VCaP (cell line): ENCODE results near the gene DUX4.
"Not testable (repeated sequence)": the region's sequence is repeated elsewhere in the genome, so short reads cannot be mapped to it uniquely, and the experiment has no call there.

Source experiments
- H3K27ac ChIP-seq: fragments of 450-650 bp; 2 replicates; pipeline ENCODE4 v1.5.1; 2017

Gene DUX4

GRCh38 chr4:190173428-190173827 lies at the start of gene DUX4:
DUX4 (plus strand) TSS chr4:190173774; CDS start chr4:190173774, 0 bp downstream.
- H3K27ac ChIP-seq = not testable (repeated sequence)

- H3K27ac ChIP-seq = not testable (repeated sequence)
Measured at GRCh38 chr4:190175436-190175835, 1.9 kb downstream of the DUX4 start.

GRCh38 chr4:190177727-190178605 lies 4.4 kb downstream of the DUX4 start:
- H3K27ac ChIP-seq = not testable (repeated sequence)

DNA sequence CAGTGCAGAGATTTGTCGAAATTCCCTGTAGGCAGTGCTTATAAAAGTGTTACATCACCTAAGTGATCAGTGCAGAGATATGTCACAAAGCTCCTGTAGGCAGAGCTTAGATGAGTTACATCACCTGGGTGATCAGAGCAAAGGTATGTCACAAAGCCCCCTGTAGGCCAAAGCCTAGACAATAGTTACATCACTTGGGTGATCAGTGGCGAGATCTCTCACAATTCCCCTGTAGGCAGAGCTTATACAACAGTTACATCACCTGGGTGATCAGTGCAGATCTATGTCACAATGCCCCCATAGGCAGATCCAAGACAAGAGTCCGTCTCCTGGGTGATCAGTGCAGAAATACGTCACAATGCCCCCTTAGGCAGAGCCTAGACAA lies 5.0 kb downstream of the DUX4 start:
- H3K27ac ChIP-seq = not testable (repeated sequence)

DNA sequence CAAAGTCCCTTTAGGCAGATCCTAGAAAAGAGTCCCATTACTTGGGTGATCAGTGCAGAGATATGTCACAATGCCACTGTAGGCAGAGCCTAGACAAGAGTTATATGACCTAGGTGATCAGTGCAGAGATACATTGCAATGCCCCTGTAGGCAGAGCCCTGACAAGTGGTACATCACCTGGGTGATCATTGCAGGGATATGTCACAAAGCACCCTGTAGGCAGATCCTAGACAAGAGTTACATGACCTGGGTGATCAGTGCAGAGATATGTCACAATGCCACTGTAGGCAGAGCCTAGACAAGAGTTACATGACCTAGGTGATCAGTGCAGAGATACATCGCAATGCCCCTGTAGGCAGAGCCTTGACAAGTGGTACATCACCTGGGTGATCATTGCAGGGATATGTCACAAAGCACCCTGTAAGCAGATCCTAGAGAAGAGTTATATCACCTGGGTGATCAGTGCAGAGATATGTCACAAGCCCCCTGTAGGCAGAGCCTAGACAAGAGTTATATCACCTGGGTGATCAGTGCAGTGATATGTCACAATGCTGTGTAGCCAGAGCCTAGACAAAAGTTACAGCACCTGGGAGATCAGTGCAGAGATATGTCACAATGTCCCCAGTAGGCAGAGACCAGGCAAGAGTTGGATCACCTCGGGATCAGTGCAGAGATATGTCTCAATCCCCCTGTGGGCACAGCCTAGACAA lies 5.6 kb downstream of the DUX4 start:
- not testable (repeated sequence) for H3K27ac ChIP-seq

DNA sequence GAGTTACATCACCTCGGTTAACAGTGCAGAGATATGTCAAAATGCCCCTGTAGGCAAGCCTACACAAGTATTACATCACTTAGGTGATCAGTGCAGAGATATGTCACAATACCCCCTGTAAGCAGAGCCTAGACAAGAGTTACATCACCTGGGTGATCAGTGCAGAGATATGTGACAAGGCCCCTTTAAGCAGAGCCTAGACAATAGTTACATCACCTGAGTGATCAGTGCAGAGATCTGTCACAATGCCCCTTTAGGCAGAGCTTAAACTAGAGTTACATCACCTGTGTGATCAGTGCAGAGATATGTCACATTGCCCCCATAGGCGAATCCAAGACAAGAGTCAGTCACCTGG lies 6.1 kb downstream of the DUX4 start:
- not testable (repeated sequence) for H3K27ac ChIP-seq

DNA sequence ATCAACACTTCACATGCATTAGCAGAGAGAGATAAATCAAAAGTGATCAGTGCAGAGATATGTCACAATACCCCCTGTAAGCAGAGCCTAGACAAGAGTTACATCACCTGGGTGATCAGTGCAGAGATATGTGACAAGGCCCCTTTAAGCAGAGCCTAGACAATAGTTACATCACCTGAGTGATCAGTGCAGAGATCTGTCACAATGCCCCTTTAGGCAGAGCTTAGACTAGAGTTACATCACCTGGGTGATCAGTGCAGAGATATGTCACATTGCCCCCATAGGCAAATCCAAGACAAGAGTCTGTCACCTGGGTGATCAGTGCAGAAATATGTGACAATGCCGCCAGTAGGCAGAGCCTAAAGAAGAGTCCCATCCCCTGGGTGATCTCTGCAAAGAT lies 7.4 kb downstream of the DUX4 start:
- not testable (repeated sequence) for H3K27ac ChIP-seq

DNA sequence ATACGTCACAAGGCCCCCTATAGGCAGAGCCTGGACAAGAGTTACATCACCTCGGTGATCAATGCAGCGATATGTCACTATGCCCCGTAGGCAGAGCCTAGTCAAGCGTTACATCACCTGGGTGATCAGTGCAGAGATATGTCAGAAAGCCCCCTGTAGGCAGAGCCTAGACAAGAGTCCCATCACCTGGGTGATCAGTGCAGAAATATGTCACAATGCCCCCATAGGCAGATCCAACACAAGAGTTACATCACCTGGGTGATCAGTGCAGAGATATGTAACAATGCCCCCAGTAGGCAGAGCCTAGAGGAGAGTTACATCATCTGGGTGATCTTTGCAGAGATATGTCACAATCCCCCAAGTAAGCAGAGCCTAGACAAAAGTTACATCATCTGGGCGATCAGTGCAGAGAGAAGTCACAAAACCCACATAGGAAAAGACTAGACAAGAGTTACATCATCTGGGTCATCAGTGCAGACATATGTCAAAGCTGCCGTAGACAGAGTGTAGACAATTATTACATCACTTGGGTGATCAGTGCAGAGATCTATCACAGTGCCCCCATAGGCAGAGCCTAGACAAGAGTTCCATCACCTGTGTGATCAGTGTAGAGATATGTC lies 8.0 kb downstream of the DUX4 start:
- not testable (repeated sequence) for H3K27ac ChIP-seq

DNA sequence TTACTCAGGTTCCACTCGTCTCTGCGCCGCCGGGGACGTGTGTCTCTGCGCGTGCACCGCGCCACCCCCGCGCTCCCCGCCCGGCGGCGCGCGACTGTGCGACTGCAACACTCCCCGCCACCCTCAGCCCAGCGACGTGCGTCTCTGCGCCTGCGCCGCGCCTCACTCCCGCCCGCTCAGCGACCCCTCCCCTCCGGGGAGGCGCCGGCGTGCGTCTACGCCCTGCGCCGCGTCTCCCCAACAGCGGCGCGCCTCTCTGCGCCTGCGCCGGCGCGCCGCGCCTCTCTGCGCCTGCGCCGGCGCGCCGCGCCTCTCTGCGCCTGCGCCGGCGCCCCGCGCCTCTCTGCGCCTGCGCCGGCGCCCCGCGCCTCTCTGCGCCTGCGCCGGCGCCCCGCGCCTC lies 29.9 kb downstream of the DUX4 start:
- H3K27ac ChIP-seq = not testable (repeated sequence)
